Effector memory CD8-positive, alpha-beta T cell (primary cell): ENCODE data around the gene ZNF19.

Experiments
- ATAC-seq: fragments of 150-1000 bp; cut with Tn5 transposase; replicated peaks from 2 replicates; pipeline ENCODE4 v1.10.0; 2021; ENCODE audit warnings: mild to moderate bottlenecking, moderate library complexity
- DNase-seq, 3 experiments: peaks; one replicate each; pipeline ENCODE4 v3.0.0; 2021
- H3K27ac Mint-ChIP-seq, 2 donors: one replicate each; pipeline ENCODE4 v1.8.0; 2022; ENCODE audit warnings: mild to moderate bottlenecking in 2 of 2, mixed read lengths in 2 of 2, moderate library complexity in 2 of 2
- H3K27me3 Mint-ChIP-seq, 2 donors: one replicate each; pipeline ENCODE4 v1.8.0; 2022; ENCODE audit warnings: mixed read lengths in 2 of 2
- H3K36me3 Mint-ChIP-seq: one replicate; pipeline ENCODE4 v1.8.0; 2022; ENCODE audit warnings: mild to moderate bottlenecking, moderate library complexity, mixed read lengths; ENCODE audit not compliant: insufficient read depth
- H3K4me1 Mint-ChIP-seq, 2 donors: one replicate each; pipeline ENCODE4 v1.8.0; 2022; ENCODE audit warnings: low read depth in 2 of 2, mixed read lengths in 2 of 2
- H3K4me3 Mint-ChIP-seq, 2 donors: one replicate each; pipeline ENCODE4 v1.8.0; 2022; ENCODE audit warnings: mild to moderate bottlenecking in 2 of 2, mixed read lengths in 2 of 2, moderate library complexity in 2 of 2
- H3K9me3 Mint-ChIP-seq, 2 donors: one replicate each; pipeline ENCODE4 v1.8.0; 2022; ENCODE audit warnings: mixed read lengths in 2 of 2

Gene ZNF19

DNA sequence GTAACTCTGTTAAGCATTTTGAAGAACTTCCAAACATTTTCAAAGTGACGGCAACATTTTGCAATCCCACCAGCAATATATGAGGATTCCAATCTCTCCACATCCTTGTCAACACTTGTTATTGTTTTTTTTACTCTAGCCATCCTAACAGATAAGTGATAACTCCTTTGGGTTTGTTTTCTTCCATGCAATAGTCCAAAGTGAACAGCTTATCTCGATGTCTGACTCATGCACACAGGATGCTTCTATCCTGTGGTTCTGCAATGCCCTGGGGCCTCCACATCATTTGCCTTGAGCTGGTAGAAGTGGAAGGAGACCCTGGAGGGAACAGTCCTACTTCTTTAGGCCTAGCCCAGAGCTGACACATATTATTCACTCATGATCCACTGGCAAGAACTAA lies 60.2 kb downstream of the ZNF19 start:
- Mint-ChIP-seq H3K9me3 (no peaks in the 10 kb centered on the region), H3K4me3 (no peak overlapping the region), H3K27me3 (peaks cover 79 to 97% of the 10 kb centered on the region in 2 donors), H3K27ac (no peak overlapping the region), H3K36me3 (no peaks in the 10 kb centered on the region), H3K4me1 (peaks cover 4 to 5% of the 10 kb centered on the region in 2 donors)
- no peak for DNase-seq
- no peak for ATAC-seq

GRCh38 chr16:71428385-71428784 lies 60.7 kb downstream of the ZNF19 start:
- Mint-ChIP-seq H3K4me3 (no peak overlapping the region), H3K27me3 (peaks cover 77 to 99% of the 10 kb centered on the region in 2 donors), H3K36me3 (no peaks in the 10 kb centered on the region), H3K4me1 (peaks cover 4 to 5% of the 10 kb centered on the region in 2 donors), H3K27ac (no peak overlapping the region), H3K9me3 (no peaks in the 10 kb centered on the region)
- no peak for ATAC-seq
- DNase-seq: no peak

DNA sequence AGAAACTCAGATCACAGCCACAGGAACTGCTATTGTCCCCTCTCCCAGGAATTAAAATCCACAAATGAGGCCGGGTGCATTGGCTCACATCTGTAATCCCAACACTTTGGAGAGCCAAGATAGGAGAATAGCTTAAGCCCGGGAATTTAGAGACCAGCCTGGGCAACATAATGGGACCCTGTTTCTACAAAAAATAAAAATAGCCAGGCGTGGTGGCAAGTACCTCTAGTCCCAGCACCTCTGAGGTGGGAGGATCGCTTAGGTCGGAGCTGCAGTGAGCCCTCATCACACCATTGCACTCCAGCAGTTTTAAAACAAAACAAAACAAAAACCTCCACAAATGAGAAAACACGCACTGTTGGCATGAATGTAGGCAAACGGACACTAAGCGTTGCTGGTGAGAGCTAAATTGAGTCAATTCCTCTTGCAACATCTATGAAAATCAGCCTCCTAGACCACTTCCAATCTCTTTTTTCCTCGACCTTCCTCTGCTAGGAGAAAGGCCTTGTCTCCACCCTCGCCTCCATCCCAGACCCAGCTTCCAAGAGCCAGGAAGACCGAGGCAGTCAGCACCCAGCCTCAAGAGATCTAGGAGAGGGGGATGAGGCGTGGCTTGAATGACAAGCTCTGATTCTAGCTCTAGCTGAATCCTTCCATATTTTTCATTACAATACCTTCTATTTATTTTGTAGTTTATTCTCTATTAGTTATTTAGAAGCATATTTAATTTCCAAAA lies 62.1 kb downstream of the ZNF19 start:
- DNase-seq: no peak
- H3K36me3 Mint-ChIP-seq: no peaks in the 10 kb centered on the region
- H3K4me1 Mint-ChIP-seq: peaks cover 4 to 5% of the 10 kb centered on the region in 2 donors
- H3K27ac Mint-ChIP-seq: no peak overlapping the region
- H3K9me3 Mint-ChIP-seq: no peaks in the 10 kb centered on the region
- H3K27me3 Mint-ChIP-seq: peaks cover 70 to 97% of the 10 kb centered on the region in 2 donors
- H3K4me3 Mint-ChIP-seq: no peak overlapping the region
- no peak for ATAC-seq

- no peak overlapping the region for H3K27ac Mint-ChIP-seq
- DNase-seq: no peak
- no peak for ATAC-seq
- no peaks in the 10 kb centered on the region for H3K36me3 Mint-ChIP-seq
- H3K4me3 Mint-ChIP-seq: no peak overlapping the region
- H3K27me3 Mint-ChIP-seq: peaks cover 64 to 93% of the 10 kb centered on the region in 2 donors
- H3K4me1 Mint-ChIP-seq: peaks cover 4 to 5% of the 10 kb centered on the region in 2 donors
- H3K9me3 Mint-ChIP-seq: no peaks in the 10 kb centered on the region
Observed at GRCh38 chr16:71426069-71426879, 62.9 kb downstream of the ZNF19 start.

GRCh38 chr16:71425746-71426068 lies 63.4 kb downstream of the ZNF19 start:
- ATAC-seq (no peak), DNase-seq (no peak)
- H3K36me3 Mint-ChIP-seq: no peaks in the 10 kb centered on the region
- H3K4me1 Mint-ChIP-seq: peaks cover 4 to 5% of the 10 kb centered on the region in 2 donors
- no peaks in the 10 kb centered on the region for H3K9me3 Mint-ChIP-seq
- no peak overlapping the region for H3K4me3 Mint-ChIP-seq
- H3K27me3 Mint-ChIP-seq: peaks cover 64 to 93% of the 10 kb centered on the region in 2 donors
- H3K27ac Mint-ChIP-seq: no peak overlapping the region

GRCh38 chr16:71424626-71425025 lies 64.5 kb downstream of the ZNF19 start:
- no peak overlapping the region for H3K27ac Mint-ChIP-seq
- H3K9me3 Mint-ChIP-seq: no peaks in the 10 kb centered on the region
- ATAC-seq (no peak), DNase-seq (no peak)
- H3K36me3 Mint-ChIP-seq: no peaks in the 10 kb centered on the region
- H3K4me3 Mint-ChIP-seq: no peak overlapping the region
- peaks cover 61 to 91% of the 10 kb centered on the region in 2 donors for H3K27me3 Mint-ChIP-seq
- peaks cover 4 to 5% of the 10 kb centered on the region in 2 donors for H3K4me1 Mint-ChIP-seq

DNA sequence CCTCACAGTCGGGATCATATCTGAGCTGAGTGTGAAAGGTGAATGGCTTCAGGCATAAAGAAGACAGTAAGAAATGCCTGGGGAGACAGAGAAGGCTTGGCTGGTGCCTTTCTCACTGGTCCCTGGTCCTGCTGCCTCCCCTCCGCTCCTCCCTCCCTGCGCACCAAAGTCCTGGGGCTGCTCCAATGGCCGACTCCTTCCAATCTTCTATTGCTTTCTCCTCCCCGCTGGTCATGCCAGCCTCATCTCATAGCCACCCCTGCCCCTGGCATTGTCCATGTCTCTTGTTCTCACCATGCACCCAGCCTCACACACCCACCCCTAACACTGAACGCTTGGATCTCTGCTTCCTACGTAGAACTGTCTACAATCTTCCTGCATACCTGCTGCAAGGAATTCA lies 65.3 kb downstream of the ZNF19 start:
- Mint-ChIP-seq H3K4me1 (peaks cover 4 to 5% of the 10 kb centered on the region in 2 donors), H3K27ac (no peak overlapping the region)

More for the DNA sequence above, 65.3 kb downstream of the ZNF19 start:
- DNase-seq (no peak), ATAC-seq (no peak)
- no peak overlapping the region for H3K4me3 Mint-ChIP-seq
- peaks cover 58 to 91% of the 10 kb centered on the region in 2 donors for H3K27me3 Mint-ChIP-seq
- H3K36me3 Mint-ChIP-seq: no peaks in the 10 kb centered on the region
- no peaks in the 10 kb centered on the region for H3K9me3 Mint-ChIP-seq
